Activated CD8-positive, alpha-beta memory T cell treated with anti-CD3 and anti-CD28 coated beads, Interleukin-2, amount 10 ng/mL, durations not matched to agents 7 days and 5 days (primary cell): ENCODE measurements around the gene RMI2. TPM values are rescaled to one million over a fixed set of nuclear protein-coding genes. Genes with fewer than 3 reads are reported as not detected.
A peak's percentile ranks its signal among the peaks of the same experiment; 100 is the strongest.

Experiments used
- ATAC-seq: fragments of 150-1000 bp; cut with Tn5 transposase; one replicate; pipeline ENCODE4 v1.10.0; 2021; ENCODE audit warnings: moderate library complexity
- CTCF ChIA-PET: fragments of 350-600 bp; sonication (Branson Sonifier 250); formaldehyde crosslinking; loops from one replicate; lab custom pipeline; 2021; ENCODE audit warnings: antibody characterized with exemption; lab: Charles Lee
- DNase-seq: peaks from one replicate; pipeline ENCODE4 v3.0.0-alpha.2; 2020
- H3K27ac Mint-ChIP-seq: one replicate; pipeline ENCODE4 v1.8.0; 2021; ENCODE audit warnings: mild to moderate bottlenecking, mixed read lengths
- H3K27me3 Mint-ChIP-seq: one replicate; pipeline ENCODE4 v1.8.0; 2021; ENCODE audit warnings: mixed read lengths
- H3K36me3 Mint-ChIP-seq: one replicate; pipeline ENCODE4 v1.8.0; 2021; ENCODE audit warnings: mild to moderate bottlenecking, mixed read lengths
- H3K4me1 Mint-ChIP-seq: one replicate; pipeline ENCODE4 v1.8.0; 2021; ENCODE audit warnings: mixed read lengths
- H3K4me3 Mint-ChIP-seq: one replicate; pipeline ENCODE4 v1.8.0; 2021; ENCODE audit warnings: mild to moderate bottlenecking, moderate library complexity, mixed read lengths
- H3K9me3 Mint-ChIP-seq: one replicate; pipeline ENCODE4 v1.8.0; 2022; ENCODE audit warnings: low read depth, mixed read lengths
- total RNA-seq, 2 experiments: library from RNA; stranded (reverse); gene quantifications; one replicate each; pipeline ENCODE4 v1.2.3, GENCODE V29; 2021

Gene RMI2
- total RNA-seq, 2 experiments from 2014 or later: 65.9 to 70.4 TPM

GRCh38 chr16:11342021-11342855 is 3.0 kb upstream of the RMI2 start:
- no peak for DNase-seq
- CTCF ChIA-PET: no interaction called here

GRCh38 chr16:11346700-11347319 is 1.6 kb downstream of the RMI2 start:
- Mint-ChIP-seq H3K4me3 (peak overlapping the region; percentile 84), H3K4me1 (peaks cover 57% of the 10 kb centered on the region), H3K27me3 (no peaks in the 10 kb centered on the region), H3K27ac (no peak overlapping the region), H3K36me3 (peaks cover 28% of the 10 kb centered on the region), H3K9me3 (no peaks in the 10 kb centered on the region)
- CTCF ChIA-PET: interaction anchor here (0.7 to 2.0 kb wide), 7 partner anchors 8 to 91 kb away, joined by 3 to 9 read pairs (median 4); partner anchors contain the start of gene SOCS1
- ATAC-seq (no peak), DNase-seq (no peak)

More at GRCh38 chr16:11342021-11342855, 3.0 kb upstream of the RMI2 start:
- H3K9me3 Mint-ChIP-seq: no peaks in the 10 kb centered on the region
- H3K4me3 Mint-ChIP-seq: no peak overlapping the region
- no peak for ATAC-seq
- H3K36me3 Mint-ChIP-seq: peaks cover 6% of the 10 kb centered on the region
- H3K4me1 Mint-ChIP-seq: peaks cover 37% of the 10 kb centered on the region
- H3K27ac Mint-ChIP-seq: no peak overlapping the region
- H3K27me3 Mint-ChIP-seq: no peaks in the 10 kb centered on the region

GRCh38 chr16:11347831-11348230 is 2.6 kb downstream of the RMI2 start:
- no peak for ATAC-seq
- Mint-ChIP-seq H3K4me1 (peaks cover 48% of the 10 kb centered on the region), H3K9me3 (no peaks in the 10 kb centered on the region), H3K27me3 (no peaks in the 10 kb centered on the region), H3K4me3 (no peak overlapping the region), H3K27ac (no peak overlapping the region), H3K36me3 (peaks cover 34% of the 10 kb centered on the region)
- CTCF ChIA-PET: interaction anchor here (1.6 to 2.0 kb wide), 3 partner anchors 9 to 384 kb away, joined by 3 to 9 read pairs (median 4); no protein-coding TSS in a partner anchor
- no peak for DNase-seq

GRCh38 chr16:11348737-11349598 is 3.7 kb downstream of the RMI2 start:
- no peak overlapping the region for H3K27ac Mint-ChIP-seq

GRCh38 chr16:11349599-11350276 is 4.5 kb downstream of the RMI2 start:
- H3K27me3 Mint-ChIP-seq: peaks cover 2% of the 10 kb centered on the region
- ATAC-seq (no peak), DNase-seq (no peak)
- H3K4me3 Mint-ChIP-seq: no peak overlapping the region
- H3K9me3 Mint-ChIP-seq: no peaks in the 10 kb centered on the region
- H3K27ac Mint-ChIP-seq: no peak overlapping the region
- peaks cover 46% of the 10 kb centered on the region for H3K36me3 Mint-ChIP-seq
- CTCF ChIA-PET: interaction anchor here (1.0 kb wide), 1 partner anchor 46 kb away, joined by 4 read pairs; no protein-coding TSS in a partner anchor
- peaks cover 58% of the 10 kb centered on the region for H3K4me1 Mint-ChIP-seq

More at GRCh38 chr16:11348737-11349598, 3.7 kb downstream of the RMI2 start:
- Mint-ChIP-seq H3K36me3 (peaks cover 45% of the 10 kb centered on the region), H3K4me3 (no peak overlapping the region), H3K4me1 (peaks cover 55% of the 10 kb centered on the region), H3K27me3 (peaks cover 2% of the 10 kb centered on the region), H3K9me3 (no peaks in the 10 kb centered on the region)
- DNase-seq: no peak
- no peak for ATAC-seq
- CTCF ChIA-PET: interaction anchor here (1.0 to 1.6 kb wide), 2 partner anchors 47 to 385 kb away, joined by 3 to 4 read pairs; no protein-coding TSS in a partner anchor

GRCh38 chr16:11350519-11350918 is 5.3 kb downstream of the RMI2 start:
- Mint-ChIP-seq H3K4me3 (no peak overlapping the region), H3K4me1 (peaks cover 61% of the 10 kb centered on the region), H3K36me3 (peaks cover 45% of the 10 kb centered on the region), H3K27ac (no peak overlapping the region), H3K27me3 (peaks cover 2% of the 10 kb centered on the region), H3K9me3 (no peaks in the 10 kb centered on the region)
- ATAC-seq: no peak
- DNase-seq: no peak
- CTCF ChIA-PET: interaction anchor here (2.4 kb wide), 1 partner anchor 22 kb away, joined by 12 read pairs; no protein-coding TSS in a partner anchor

- Mint-ChIP-seq H3K9me3 (no peaks in the 10 kb centered on the region), H3K4me1 (peaks cover 65% of the 10 kb centered on the region), H3K4me3 (no peak overlapping the region), H3K27me3 (peaks cover 2% of the 10 kb centered on the region), H3K36me3 (peaks cover 47% of the 10 kb centered on the region), H3K27ac (no peak overlapping the region)
- ATAC-seq (no peak), DNase-seq (no peak)
- CTCF ChIA-PET: interaction anchor here (2.4 kb wide), 1 partner anchor 21 kb away, joined by 12 read pairs; no protein-coding TSS in a partner anchor
Measured at GRCh38 chr16:11350921-11351335, 5.7 kb downstream of the RMI2 start.

- Mint-ChIP-seq H3K9me3 (no peaks in the 10 kb centered on the region), H3K36me3 (peaks cover 41% of the 10 kb centered on the region), H3K4me3 (no peak overlapping the region), H3K27me3 (peaks cover 15% of the 10 kb centered on the region), H3K4me1 (peaks cover 71% of the 10 kb centered on the region), H3K27ac (no peak overlapping the region)
- CTCF ChIA-PET: interaction anchor here (0.5 to 4.1 kb wide), 8 partner anchors 19 to 389 kb away, joined by 3 to 38 read pairs (median 5); partner anchors contain the start of gene SOCS1
- ATAC-seq (no peak), DNase-seq (no peak)
Measured at GRCh38 chr16:11353158-11353557, 7.9 kb downstream of the RMI2 start.

- peaks cover 34% of the 10 kb centered on the region for H3K36me3 Mint-ChIP-seq
- peaks cover 67% of the 10 kb centered on the region for H3K4me1 Mint-ChIP-seq
- DNase-seq (no peak), ATAC-seq (peak; percentile 37)
- CTCF ChIA-PET: interaction anchor here (0.7 to 4.1 kb wide), 23 partner anchors 8 to 443 kb away, joined by 3 to 38 read pairs (median 4); partner anchors contain the start of gene SOCS1
- H3K4me3 Mint-ChIP-seq: peak overlapping the region; percentile 22
- H3K27me3 Mint-ChIP-seq: peaks cover 25% of the 10 kb centered on the region
- H3K27ac Mint-ChIP-seq: peak overlapping the region; percentile 77
- H3K9me3 Mint-ChIP-seq: no peaks in the 10 kb centered on the region
Measured at GRCh38 chr16:11354407-11354732, 9.1 kb downstream of the RMI2 start.

- Mint-ChIP-seq H3K27me3 (peaks cover 31% of the 10 kb centered on the region), H3K36me3 (peaks cover 34% of the 10 kb centered on the region), H3K27ac (peak overlapping the region; percentile 77)
Measured at GRCh38 chr16:11354733-11355574, 9.7 kb downstream of the RMI2 start.

GRCh38 chr16:11355862-11356261 is 10.6 kb downstream of the RMI2 start:
- CTCF ChIA-PET: interaction anchor here (0.8 to 3.9 kb wide), 22 partner anchors 9 to 401 kb away, joined by 3 to 49 read pairs (median 4); partner anchors contain the start of gene SOCS1
- Mint-ChIP-seq H3K36me3 (peaks cover 30% of the 10 kb centered on the region), H3K27me3 (peaks cover 40% of the 10 kb centered on the region), H3K4me3 (no peak overlapping the region), H3K9me3 (no peaks in the 10 kb centered on the region), H3K27ac (peak overlapping the region; percentile 37), H3K4me1 (peaks cover 66% of the 10 kb centered on the region)
- ATAC-seq (no peak), DNase-seq (no peak)

More at GRCh38 chr16:11354733-11355574, 9.7 kb downstream of the RMI2 start:
- no peaks in the 10 kb centered on the region for H3K9me3 Mint-ChIP-seq
- ATAC-seq (peak; percentile 90), DNase-seq (peak; percentile 94)
- peak overlapping the region; percentile 22 for H3K4me3 Mint-ChIP-seq
- CTCF ChIA-PET: interaction anchor here (0.7 to 4.1 kb wide), 22 partner anchors 8 to 443 kb away, joined by 3 to 38 read pairs (median 4); partner anchors contain the start of gene SOCS1
- H3K4me1 Mint-ChIP-seq: peaks cover 64% of the 10 kb centered on the region
